ENCODE data around the gene DESI2. TPM values are rescaled to one million over a fixed set of nuclear protein-coding genes. Genes with fewer than 3 reads are reported as not detected.
"Not testable (repeated sequence)": the region's sequence is repeated elsewhere in the genome, so short reads cannot be mapped to it uniquely, and the experiment has no call there.

DESI2 gene
- total RNA-seq, 1 donor from 2014 or later, result 30.3 TPM

GRCh38 chr1:244704107-244704506 lies 51.2 kb downstream of the DESI2 start:
- DNase-seq (ENCODE audit: low spot score), result no peak

GRCh38 chr1:244705261-244706234 lies 52.6 kb downstream of the DESI2 start:
- DNase-seq (ENCODE audit: low spot score), result no peak

DNA sequence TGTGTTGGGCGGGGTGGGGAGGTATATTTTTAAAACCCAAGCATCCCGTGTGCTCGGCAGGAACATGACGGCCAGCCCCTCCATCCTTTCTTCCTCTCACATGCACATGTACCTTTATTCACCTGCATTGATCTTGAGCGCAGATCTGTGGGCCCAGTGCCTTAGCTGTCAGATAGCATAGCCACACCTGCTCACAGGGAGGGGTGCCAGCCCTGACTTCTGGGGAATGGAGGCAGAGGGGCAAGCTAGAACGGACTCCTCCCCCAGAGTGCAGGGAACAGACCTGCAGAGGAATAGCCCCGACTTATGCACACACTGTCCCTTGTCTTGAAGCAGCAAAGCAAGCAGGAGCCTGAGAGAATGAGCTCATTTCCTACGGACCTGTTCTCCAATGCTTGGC lies 56.1 kb downstream of the DESI2 start:
- DNase-seq (ENCODE audit: low spot score), result no peak

GRCh38 chr1:244709476-244710368 lies 56.8 kb downstream of the DESI2 start:
- DNase-seq (ENCODE audit: low spot score), result no peak

DNA sequence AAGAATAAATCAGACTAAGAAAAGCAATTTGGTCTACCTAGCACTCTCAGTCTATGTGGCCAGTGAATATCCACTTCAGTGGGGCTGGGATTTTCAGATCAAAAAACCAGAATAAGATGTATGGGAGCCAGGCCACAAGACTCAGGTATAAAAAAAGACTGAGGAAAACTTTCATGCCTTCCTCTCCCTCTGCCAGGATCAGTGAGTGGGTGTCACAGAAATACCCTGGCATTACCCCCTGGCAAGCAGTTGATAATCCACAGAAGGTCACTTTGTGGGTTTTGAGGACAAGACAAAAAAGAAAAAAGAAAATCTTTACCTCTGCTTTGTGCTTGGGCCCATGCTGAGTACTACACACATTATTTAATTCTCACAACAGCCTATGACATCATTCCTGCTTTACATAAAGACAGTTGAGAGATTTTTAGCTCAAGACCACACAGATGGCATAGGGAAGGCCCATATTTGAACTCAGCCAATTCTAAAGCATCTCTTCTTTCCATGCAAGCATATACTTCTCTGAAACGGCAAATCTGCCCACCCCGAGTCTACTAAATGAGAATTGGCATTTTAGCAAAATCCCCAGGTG lies 57.6 kb downstream of the DESI2 start:
- no peak for DNase-seq (ENCODE audit: low spot score)

DNA sequence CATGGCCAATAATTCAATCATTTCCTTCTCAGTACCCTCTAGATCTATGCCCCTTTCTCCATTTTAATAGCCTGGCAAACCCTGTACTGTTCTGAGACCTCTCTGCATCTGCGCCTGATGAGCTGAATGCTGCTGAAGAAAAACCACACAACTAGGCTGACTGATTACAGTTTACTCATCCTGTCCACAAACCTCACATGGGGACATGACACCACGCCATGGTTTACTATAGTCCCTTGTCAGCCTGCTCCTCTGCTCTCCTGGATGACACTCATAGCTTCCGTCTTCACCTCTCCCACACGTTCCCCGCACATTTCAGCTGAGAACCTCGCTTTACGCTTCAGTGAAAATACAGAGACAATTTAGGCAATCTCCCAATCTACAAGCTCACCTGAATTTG lies 59.7 kb downstream of the DESI2 start:
- no peak for DNase-seq (ENCODE audit: low spot score)

- DNase-seq (ENCODE audit: low spot score), result no peak
Measured at GRCh38 chr1:244713332-244713731, 60.4 kb downstream of the DESI2 start.

GRCh38 chr1:244727871-244728474 lies 75.0 kb downstream of the DESI2 start:
- DNase-seq (ENCODE audit: low spot score), result peak; percentile 26

DNA sequence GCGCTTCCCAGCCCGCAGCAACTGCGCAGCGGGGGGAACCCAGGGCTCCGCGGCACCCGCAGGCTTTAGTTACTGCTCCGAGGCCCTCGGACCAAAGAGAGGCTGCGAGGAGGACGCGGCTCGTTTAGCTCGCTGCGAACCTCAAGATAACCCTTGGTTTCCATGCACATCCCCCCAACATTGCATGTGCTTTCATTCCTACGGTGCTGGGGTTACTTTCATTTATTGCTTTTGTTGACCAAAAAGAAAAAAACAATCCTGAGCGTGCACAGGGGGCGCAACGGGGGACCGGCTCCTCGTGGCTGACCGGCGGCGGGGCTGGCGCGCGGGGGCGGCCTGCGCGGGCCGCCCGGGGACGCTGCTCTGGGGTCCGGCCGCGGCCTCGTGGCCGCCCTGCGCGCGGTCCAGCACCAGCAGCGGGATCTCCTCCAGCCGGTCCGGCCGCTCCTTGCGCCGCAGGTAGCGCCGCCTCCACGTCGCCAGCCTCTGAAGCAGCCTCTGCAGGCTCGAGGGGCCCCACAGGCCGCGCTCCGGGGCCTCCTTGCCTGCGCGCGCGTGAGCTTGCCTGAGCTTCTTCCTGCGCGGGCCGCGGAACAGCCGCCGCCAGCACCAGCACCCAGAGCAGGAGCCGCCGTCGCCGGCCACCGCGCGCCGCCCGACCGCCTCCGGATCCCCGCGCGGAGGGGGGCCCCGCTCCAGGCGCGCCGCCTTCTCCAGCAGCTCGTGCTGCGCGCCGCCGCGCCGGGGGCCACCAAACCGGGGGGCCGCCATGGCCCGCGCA lies 77.4 kb downstream of the DESI2 start:
- peak; percentile 87 for DNase-seq (ENCODE audit: low spot score)

DNA sequence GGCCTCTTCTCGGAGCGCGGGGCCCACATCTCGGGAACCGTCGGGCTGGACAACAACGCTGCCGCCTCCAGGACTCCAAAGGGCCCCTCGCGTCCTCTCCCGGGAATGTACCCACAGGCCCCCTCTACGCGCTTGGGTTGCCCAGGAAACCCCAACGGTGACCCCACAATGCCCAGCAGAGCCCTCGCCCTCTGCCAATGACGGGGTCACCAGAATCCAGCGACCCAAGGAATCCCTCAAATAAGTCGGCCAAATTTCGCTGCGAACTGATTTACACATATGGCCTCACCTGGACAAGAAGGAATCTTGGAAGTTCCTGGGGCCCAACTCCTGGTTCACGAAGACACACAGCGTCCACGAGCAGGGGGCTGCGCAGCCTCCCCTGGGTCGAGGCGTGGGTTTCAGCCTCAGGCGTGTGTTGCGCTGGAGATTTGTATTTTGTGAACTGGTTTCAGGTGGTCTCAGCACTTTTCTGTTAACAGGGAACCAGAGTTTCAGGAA lies 78.1 kb downstream of the DESI2 start:
- DNase-seq (ENCODE audit: low spot score), result peak; percentile 65

DNA sequence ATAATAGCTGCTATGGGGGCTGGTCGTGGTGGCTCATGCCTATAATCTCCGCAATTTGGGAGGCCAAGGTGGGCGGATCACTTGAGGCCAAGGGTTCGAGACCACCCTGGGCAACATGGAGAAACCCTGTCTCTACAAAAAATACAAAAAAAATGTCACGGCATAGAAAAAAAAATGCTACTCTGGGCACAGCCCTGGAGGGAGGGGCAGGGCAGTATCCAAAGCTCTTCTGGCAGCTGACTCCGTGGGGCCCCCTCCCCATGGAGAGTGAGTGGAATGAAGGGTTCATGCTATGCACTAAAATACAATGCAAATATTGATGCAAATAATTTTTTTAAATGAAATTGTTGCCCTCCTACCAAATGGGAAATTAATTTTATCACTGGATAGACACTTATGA lies 78.7 kb downstream of the DESI2 start:
- peak; percentile 55 for DNase-seq (ENCODE audit: low spot score)

- no peak for DNase-seq (ENCODE audit: low spot score)
Measured at GRCh38 chr1:244732851-244733450, 80.0 kb downstream of the DESI2 start.

GRCh38 chr1:244735404-244735803 lies 82.5 kb downstream of the DESI2 start:
- no peak for DNase-seq (ENCODE audit: low spot score)

- DNase-seq (ENCODE audit: low spot score), result no peak
Measured at GRCh38 chr1:244735876-244736561, 83.1 kb downstream of the DESI2 start.

- DNase-seq (ENCODE audit: low spot score), result not testable (repeated sequence)
Measured at GRCh38 chr1:244739140-244739539, 86.2 kb downstream of the DESI2 start.

DNA sequence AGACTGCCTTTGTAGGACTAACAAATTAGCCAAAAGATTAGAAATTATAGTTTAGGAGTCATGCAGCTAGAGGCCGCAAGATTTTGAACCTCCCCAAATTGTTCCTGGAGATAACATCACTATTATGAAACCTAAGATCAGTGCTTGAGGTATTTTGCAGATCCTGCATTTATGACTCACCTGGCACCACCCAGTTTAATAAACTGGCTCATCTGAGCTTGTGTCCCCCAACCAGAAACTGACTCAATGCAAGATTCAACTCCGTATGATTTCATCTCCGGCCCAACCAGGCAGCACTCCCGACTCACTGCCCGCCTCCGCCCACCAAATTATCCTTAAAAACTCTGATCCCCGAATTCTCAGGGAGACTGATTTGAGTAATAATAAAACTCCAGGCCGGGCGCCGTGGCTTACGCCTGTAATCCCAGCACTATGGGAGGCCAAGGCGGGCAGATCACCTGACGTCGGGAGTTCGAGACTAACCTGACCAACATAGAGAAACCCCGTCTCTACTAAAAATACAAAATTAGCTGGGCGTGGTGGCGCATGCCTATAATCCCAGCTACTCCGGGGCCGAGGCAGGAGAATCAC lies 87.2 kb downstream of the DESI2 start:
- DNase-seq (ENCODE audit: low spot score), result not testable (repeated sequence)

DNA sequence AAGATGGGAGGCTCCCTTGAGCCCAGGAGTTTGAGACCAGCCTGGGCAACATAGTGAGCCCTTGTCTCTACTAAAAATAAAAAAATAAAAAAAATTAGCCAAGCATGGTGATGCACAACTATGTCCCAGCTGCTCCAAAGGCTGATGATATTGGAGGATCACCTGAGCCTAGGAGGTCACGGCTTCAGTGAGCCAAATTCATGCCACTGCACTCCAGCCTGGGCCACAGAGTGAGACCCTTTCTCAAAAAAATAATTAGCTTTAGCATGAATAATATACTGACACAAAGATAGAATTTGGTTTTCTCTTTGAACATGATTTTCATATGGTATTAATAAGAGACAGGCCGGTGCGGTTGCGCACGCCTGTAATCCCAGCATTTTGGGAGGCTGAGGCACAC lies 88.8 kb downstream of the DESI2 start:
- DNase-seq (ENCODE audit: low spot score), result no peak

- no peak for DNase-seq (ENCODE audit: low spot score)
Measured at GRCh38 chr1:244749230-244750016, 96.5 kb downstream of the DESI2 start.
